ENCODE results near the gene CNGA3.
"Not testable (repeated sequence)": the region's sequence is repeated elsewhere in the genome, so short reads cannot be mapped to it uniquely, and the experiment has no call there.

The CNGA3 gene

DNA sequence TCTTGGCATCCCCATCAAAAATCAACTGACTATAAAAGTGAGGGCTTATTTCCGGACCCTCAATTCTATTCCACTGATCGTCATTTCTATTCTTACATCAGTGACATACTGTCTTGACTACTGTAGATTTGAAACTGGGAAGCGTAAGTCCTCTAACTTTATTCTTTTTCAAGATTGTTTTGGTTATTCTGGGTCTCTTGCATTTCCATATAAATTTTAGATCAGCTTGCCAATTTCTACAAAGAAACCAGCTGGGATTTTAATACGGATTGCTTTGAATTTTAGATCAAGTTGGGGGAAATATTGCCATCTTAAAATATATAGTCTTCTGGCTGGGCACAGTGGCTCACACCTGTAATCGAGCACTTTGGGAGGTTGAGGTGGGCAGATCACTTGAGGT, 80.5 kb downstream of the CNGA3 start:
- TF ChIP-seq, protein P1, sequence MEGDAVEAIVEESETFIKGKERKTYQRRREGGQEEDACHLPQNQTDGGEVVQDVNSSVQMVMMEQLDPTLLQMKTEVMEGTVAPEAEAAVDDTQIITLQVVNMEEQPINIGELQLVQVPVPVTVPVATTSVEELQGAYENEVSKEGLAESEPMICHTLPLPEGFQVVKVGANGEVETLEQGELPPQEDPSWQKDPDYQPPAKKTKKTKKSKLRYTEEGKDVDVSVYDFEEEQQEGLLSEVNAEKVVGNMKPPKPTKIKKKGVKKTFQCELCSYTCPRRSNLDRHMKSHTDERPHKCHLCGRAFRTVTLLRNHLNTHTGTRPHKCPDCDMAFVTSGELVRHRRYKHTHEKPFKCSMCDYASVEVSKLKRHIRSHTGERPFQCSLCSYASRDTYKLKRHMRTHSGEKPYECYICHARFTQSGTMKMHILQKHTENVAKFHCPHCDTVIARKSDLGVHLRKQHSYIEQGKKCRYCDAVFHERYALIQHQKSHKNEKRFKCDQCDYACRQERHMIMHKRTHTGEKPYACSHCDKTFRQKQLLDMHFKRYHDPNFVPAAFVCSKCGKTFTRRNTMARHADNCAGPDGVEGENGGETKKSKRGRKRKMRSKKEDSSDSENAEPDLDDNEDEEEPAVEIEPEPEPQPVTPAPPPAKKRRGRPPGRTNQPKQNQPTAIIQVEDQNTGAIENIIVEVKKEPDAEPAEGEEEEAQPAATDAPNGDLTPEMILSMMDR (IDR thresholded peaks at IDR 0.05; ENCODE audit: low read depth, low read length): no peak
- TF ChIP-seq EZH2phosphoT487 (IDR thresholded peaks at IDR 0.05; ENCODE audit: low read depth): no peak
- Histone ChIP-seq H3K27me3 (ENCODE audit: low read depth, low read length) (peaks cover 4% of the 10 kb centered on the region; the same call in 1 of the 2 replicates), H3K4me3 (ENCODE audit: low read length) (no peak overlapping the region), H3K4me2 (ENCODE audit: low read length) (no peak overlapping the region), H3K27ac (ENCODE audit: low read length) (no peak overlapping the region), H2AFZ (ENCODE audit: low read depth, low read length) (no peak overlapping the region), H3K9ac (ENCODE audit: low read length) (no peak overlapping the region), H3K79me2 (ENCODE audit: low read length) (no peaks in the 10 kb centered on the region), H3K9me3 (ENCODE audit: insufficient read depth, low read length) (no peaks in the 10 kb centered on the region), H4K20me1 (ENCODE audit: insufficient read depth, low read length) (no peaks in the 10 kb centered on the region), H3K36me3 (replicated peaks; ENCODE audit: low read depth, low read length) (no peaks in the 10 kb centered on the region), H3K4me1 (ENCODE audit: low read length) (no peaks in the 10 kb centered on the region)

DNA sequence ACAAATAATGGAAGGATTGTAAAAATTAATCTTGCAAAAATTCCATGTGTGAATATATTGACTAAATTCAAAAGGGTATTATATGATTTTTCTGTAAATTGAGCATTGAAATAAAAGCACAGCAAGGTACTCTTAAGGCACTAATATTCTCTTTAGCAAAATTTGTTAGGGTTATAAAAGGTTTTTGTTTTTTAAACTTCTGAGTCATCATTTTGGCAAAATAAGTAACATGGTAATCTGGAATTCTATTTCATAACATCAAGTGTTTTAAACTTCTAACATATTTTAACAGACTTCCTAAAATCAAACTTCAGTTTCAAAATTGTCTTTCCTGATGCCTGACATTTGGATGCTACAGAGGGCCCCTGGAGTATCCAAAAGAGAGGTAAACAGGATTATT, 85.9 kb downstream of the CNGA3 start:
- Histone ChIP-seq H3K36me3 (replicated peaks; ENCODE audit: low read depth, low read length) (no peaks in the 10 kb centered on the region), H3K27me3 (ENCODE audit: low read depth, low read length) (no peaks in the 10 kb centered on the region), H3K4me2 (ENCODE audit: low read length) (no peak overlapping the region), H2AFZ (ENCODE audit: low read depth, low read length) (no peak overlapping the region), H3K4me1 (ENCODE audit: low read length) (no peaks in the 10 kb centered on the region), H3K4me3 (ENCODE audit: low read length) (no peak overlapping the region), H3K9ac (ENCODE audit: low read length) (no peak overlapping the region), H3K79me2 (ENCODE audit: low read length) (no peaks in the 10 kb centered on the region), H3K9me3 (ENCODE audit: insufficient read depth, low read length) (0 out of 2 replicates have a peak, but pooled peaks cover 9% of the 10 kb centered on the region), H3K27ac (ENCODE audit: low read length) (no peak overlapping the region), H4K20me1 (ENCODE audit: insufficient read depth, low read length) (no peaks in the 10 kb centered on the region)
- TF ChIP-seq, protein P1 (IDR thresholded peaks at IDR 0.05; ENCODE audit: low read depth, low read length): no peak
- TF ChIP-seq EZH2phosphoT487 (IDR thresholded peaks at IDR 0.05; ENCODE audit: low read depth): no peak

- Histone ChIP-seq H3K36me3 (replicated peaks; ENCODE audit: low read depth, low read length) (no peaks in the 10 kb centered on the region), H3K4me3 (ENCODE audit: low read length) (no peak overlapping the region), H3K27ac (ENCODE audit: low read length) (no peak overlapping the region), H2AFZ (ENCODE audit: low read depth, low read length) (no peak overlapping the region), H3K9ac (ENCODE audit: low read length) (no peak overlapping the region), H3K9me3 (ENCODE audit: insufficient read depth, low read length) (peaks cover 13% of the 10 kb centered on the region; the same call in 1 of the 2 replicates), H3K27me3 (ENCODE audit: low read depth, low read length) (no peaks in the 10 kb centered on the region), H4K20me1 (ENCODE audit: insufficient read depth, low read length) (no peaks in the 10 kb centered on the region), H3K79me2 (ENCODE audit: low read length) (no peaks in the 10 kb centered on the region), H3K4me1 (ENCODE audit: low read length) (peaks cover 4% of the 10 kb centered on the region; the same call in 1 of the 2 replicates), H3K4me2 (ENCODE audit: low read length) (no peak overlapping the region)
- TF ChIP-seq, protein P1 (IDR thresholded peaks at IDR 0.05; ENCODE audit: low read depth, low read length): no peak
- no peak for TF ChIP-seq EZH2phosphoT487 (IDR thresholded peaks at IDR 0.05; ENCODE audit: low read depth)
Measured at GRCh38 chr2:98433363-98433964, 87.2 kb downstream of the CNGA3 start.

DNA sequence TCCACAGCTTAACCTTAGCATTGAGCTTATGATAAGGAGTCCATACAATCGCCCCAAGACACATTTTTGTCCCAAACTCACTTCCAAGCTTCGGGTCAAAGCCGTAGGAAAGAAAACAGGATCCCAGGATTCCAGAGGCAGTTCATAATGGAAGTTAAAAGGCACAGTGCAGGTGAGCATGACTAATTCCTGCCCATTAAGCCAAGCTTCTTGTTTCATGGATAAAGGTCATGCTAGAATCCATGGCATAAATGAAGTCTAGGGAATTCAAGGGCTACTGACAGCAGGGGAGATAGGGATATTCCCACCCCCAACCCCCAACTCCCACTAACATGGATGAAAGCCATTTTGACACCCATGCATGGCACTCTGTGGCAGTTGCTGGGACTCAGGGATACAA, 88.2 kb downstream of the CNGA3 start:
- no peak overlapping the region for H3K27ac ChIP-seq (ENCODE audit: low read length)
- peaks cover 22% of the 10 kb centered on the region; the same call in 1 of the 2 replicates for H3K9me3 ChIP-seq (ENCODE audit: insufficient read depth, low read length)
- no peaks in the 10 kb centered on the region for H3K79me2 ChIP-seq (ENCODE audit: low read length)
- no peaks in the 10 kb centered on the region for H3K36me3 ChIP-seq (replicated peaks; ENCODE audit: low read depth, low read length)
- no peak for TF ChIP-seq EZH2phosphoT487 (IDR thresholded peaks at IDR 0.05; ENCODE audit: low read depth)
- TF ChIP-seq, protein P1 (IDR thresholded peaks at IDR 0.05; ENCODE audit: low read depth, low read length): no peak
- H2AFZ ChIP-seq (ENCODE audit: low read depth, low read length): no peak overlapping the region
- no peak overlapping the region for H3K4me3 ChIP-seq (ENCODE audit: low read length)
- no peak overlapping the region for H3K4me2 ChIP-seq (ENCODE audit: low read length)
- no peaks in the 10 kb centered on the region for H4K20me1 ChIP-seq (ENCODE audit: insufficient read depth, low read length)
- no peaks in the 10 kb centered on the region for H3K27me3 ChIP-seq (ENCODE audit: low read depth, low read length)
- peaks cover 11% of the 10 kb centered on the region; the same call in 1 of the 2 replicates for H3K4me1 ChIP-seq (ENCODE audit: low read length)
- H3K9ac ChIP-seq (ENCODE audit: low read length): no peak overlapping the region

DNA sequence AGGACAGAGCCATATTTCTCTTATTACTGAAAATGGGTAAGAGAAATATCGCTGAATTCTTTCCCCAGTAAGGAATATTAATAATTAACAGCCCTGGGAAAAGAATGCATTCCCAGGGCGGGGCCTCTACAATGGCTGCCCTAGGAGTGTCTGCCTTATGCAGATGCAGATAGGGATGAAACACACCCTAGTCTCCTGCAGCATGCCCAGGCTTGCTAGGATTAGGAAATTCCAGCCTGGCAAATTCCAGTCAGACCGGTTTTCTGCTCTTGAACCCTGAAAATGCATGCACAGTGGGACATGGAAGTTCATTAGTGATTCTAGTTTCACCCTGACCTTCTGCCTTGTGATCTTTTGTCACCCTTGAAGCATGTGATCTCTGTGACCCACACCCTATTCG, 89.4 kb downstream of the CNGA3 start:
- H3K9me3 ChIP-seq (ENCODE audit: insufficient read depth, low read length): peaks cover 27% of the 10 kb centered on the region; the same call in 1 of the 2 replicates
- not testable (repeated sequence) for H3K4me3 ChIP-seq (ENCODE audit: low read length); H3K9ac ChIP-seq (ENCODE audit: low read length); H3K27me3 ChIP-seq (ENCODE audit: low read depth, low read length); H3K36me3 ChIP-seq (replicated peaks; ENCODE audit: low read depth, low read length); H2AFZ ChIP-seq (ENCODE audit: low read depth, low read length); H3K27ac ChIP-seq (ENCODE audit: low read length); H3K79me2 ChIP-seq (ENCODE audit: low read length); H4K20me1 ChIP-seq (ENCODE audit: insufficient read depth, low read length); H3K4me2 ChIP-seq (ENCODE audit: low read length)
- peaks cover 11% of the 10 kb centered on the region; the same call in 1 of the 2 replicates for H3K4me1 ChIP-seq (ENCODE audit: low read length)

Data from OCI-LY3 (cell line).